ENCODE results near the gene FAM98C. TPM values are rescaled to one million over a fixed set of nuclear protein-coding genes. Genes with fewer than 3 reads are reported as not detected.
A peak's percentile ranks its signal among the peaks of the same experiment; 100 is the strongest.

Gene FAM98C
- polyA plus RNA-seq, 4 donors, result 10.4 to 23.6 (median 14.2) TPM

DNA sequence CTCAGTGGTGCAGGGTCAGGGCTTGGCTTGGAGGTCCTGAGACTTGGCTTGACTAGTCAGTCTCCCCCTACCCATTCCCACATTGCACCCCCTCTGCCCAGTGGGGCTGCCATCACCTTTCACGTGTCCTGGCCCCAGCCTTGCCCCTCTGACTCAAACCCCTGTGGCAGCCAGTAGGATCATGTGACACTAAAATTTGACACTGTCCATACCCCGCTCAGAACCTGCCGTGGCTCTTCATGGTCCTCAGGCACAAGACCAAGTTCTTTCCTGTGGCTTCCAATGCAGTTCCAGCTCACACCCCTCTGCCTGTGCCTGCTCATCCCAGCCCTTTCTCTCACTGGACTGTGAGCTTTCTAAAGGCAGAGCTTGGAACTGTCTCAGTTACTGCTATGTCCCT lies 26.3 kb upstream of the FAM98C start:
- no peak for DNase-seq (ENCODE audit: low read depth in 4 of 4, low spot score in 3 of 4)

DNA sequence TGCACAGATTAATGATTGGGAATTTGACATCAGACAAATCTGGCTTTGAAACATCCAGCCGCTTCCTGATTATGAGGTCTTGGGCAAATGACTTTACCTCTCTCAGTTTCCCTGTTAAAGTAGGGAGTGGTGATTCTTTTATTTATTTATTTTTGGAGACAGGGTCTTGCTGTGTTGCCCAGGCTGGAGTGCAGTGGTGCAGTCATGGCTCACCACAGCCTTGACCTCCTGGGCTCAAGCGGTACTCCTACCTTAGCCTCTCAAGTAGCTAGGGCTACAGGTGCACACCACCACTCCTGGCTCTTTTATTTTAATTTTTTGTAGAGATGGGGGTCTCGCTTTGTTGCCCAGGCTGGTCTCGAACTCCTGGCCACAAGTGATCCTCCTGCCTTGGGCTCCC lies 25.8 kb upstream of the FAM98C start:
- no peak for DNase-seq (ENCODE audit: low read depth in 4 of 4, low spot score in 3 of 4)

DNA sequence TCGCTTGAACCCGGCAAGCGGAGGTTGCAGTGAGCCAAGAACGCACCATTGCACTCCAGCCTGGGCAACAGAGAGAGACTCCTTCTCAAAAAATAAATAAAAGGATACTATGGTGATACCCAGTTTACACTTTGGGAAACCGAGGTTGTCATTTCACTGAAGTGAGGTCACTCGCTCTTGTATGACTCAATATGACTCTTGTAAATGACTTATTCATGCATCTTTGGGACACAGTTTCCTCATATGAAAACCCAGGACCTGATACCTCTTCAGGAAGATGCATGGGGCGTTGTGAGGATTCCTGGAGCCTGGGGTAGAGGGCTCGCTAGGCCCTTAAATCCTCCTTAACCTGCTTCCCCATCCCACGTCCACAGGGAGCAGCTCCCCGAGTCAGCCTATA lies 24.0 kb upstream of the FAM98C start:
- no peak for DNase-seq (ENCODE audit: low read depth in 4 of 4, low spot score in 3 of 4)

DNA sequence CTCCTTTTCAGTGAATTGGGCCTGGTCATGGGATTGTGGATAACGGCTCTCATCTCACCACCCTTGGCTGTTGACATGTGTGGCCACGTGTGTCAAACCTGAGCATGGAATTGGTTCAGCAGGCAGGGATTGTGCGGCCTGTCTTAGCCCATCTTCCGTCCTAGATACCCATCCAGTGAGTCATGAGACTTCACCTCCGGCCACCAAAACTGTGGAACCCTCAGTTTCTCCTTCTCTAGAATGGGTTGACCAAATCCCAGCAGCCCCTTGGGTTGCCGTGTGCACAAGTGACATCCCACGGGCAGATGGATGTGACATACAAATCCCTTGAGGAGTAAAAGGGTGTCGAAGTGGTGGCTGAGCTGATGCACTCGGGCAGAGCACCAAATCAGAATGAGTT lies 21.8 kb upstream of the FAM98C start:
- no peak for DNase-seq (ENCODE audit: low read depth in 4 of 4, low spot score in 3 of 4)

DNA sequence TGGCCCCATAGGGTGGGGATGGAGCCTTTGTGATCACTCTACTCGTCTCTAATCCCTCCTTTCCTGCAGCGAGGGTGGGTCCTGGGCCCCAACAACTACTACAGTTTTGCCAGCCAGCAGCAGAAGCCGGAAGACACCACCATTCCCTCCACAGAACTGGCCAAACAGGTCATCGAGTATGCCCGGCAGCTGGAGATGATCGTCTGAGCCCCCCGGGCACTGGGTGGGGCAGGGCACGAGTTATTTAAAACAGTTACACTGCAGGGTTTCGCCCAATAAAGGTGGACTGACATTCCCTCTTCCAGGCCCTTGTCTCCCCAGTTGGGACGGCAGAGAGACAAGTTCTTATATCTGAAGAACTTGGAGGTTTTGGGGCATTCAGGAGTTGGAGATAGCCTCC lies 19.7 kb upstream of the FAM98C start:
- DNase-seq (ENCODE audit: low read depth in 4 of 4, low spot score in 3 of 4), result no peak

DNA sequence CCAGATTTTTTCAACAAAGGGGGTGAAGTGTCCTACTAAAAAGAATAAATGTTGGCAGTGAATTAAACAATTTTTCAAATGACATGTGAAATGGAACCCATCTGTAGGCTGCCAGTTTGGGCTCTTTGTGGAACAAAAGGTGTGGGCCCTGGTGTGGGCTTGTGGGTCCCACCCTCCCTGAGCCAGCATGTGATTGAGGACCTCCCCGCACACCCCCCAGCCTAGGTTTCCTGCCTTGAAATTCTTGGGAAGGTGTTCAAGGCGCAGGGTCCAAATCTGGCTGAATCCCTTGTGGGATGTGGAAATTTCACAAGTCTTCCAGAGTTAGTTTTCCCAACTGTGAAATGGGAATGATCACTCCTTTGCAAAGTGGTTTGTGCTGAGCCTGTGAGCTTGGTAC lies 19.1 kb upstream of the FAM98C start:
- no peak for DNase-seq (ENCODE audit: low read depth in 4 of 4, low spot score in 3 of 4)

DNA sequence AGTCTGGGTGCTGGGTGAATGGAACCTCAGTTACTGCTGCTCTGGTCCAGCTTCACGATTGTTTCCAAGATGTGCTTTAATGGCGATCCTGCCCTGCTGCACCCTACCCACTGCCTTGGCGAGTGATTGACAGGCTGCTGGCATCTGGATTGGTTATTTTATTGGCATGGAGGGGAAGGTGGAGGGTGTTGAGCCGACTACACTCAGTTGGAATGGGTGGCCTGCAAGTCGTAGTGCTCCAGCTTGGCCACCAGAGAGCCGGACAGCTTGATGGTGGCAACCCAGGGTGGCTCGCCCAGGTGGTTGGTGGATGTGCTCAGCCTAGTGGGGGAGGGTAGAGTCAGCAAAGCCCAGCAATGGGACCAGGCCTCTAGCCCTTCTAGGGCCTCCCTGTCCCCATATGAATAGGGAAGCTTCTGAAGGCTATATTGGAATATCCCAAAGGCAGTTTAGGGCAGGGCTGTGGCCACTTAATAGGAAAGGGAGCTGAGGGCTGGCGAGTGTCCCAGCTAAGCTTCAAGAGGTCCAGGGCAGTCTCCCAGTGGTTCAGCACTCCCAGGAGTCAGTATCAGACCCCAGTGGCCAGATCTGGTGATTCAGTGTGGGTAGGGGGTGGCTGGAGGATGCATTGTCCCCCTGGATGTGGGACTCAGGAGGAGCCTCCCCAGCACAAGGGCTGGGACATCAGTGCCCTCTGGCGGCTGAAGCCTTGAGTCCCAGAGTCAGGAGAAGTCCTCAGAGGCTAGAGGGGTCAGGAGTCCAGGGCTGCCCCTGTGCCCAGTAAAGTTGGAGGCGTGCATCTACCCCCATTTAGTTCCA lies 18.5 kb upstream of the FAM98C start:
- DNase-seq (ENCODE audit: low read depth in 4 of 4, low spot score in 3 of 4), result no peak

DNA sequence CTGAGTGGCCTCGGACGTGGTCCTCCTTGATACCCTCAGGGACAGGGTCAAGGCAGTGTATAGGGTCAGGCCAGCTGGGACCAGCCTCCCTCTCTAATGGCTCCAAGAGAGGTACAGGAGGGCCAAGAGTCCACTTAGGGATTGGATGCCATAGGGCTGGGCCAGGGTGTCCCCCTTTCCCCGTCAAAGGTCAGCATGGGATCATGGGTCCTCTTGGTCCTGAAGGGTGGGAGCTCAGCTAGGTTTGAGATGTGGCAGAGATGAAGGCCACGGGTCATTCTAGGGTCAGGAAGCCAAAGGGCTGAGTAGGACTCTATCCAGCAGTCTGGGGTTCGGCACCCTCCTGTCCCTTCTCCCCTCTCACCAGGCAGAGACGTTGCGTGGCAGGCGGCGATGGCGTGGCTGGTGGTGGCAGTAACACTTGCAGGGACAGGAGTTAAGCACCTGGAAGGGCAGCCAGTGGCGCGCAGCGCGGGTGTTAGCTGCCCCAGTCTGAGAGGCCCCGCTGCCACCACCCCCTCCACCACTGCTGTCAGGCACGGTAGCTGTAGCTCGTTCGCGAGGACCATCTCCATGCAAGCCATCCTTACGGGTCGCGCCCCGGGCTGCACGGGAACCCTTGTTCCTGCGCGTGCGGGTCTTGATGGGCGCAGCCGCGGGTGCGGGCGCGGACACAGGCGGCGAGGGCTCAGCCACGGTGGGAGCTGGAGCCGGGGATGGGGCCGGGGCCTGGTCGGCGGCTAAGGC lies 17.7 kb upstream of the FAM98C start:
- no peak for DNase-seq (ENCODE audit: low read depth in 4 of 4, low spot score in 3 of 4)

DNA sequence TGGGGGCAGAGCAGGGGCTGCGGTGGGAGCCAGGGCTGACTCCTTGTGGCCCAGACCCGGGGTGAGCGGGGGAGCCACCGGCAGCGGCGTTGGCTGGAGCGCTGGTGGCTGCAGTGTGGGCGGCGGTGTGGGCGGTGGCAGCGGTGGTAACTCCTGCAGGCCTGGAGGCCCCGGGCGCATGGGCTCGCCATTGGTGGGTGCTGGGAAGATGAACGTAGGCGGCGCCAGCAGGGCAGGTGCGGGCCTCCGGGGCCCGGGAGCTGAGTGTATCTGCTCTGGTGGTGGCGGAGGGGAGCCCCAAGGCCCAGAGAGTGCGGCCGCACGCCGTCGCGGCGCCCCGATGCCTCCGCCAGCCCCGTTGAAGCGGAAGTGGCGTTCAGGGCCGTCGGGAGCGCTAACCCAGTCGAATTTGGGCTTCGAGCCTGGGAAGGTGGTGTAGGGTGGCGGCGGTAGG lies 17.1 kb upstream of the FAM98C start:
- no peak for DNase-seq (ENCODE audit: low read depth in 4 of 4, low spot score in 3 of 4)

DNA sequence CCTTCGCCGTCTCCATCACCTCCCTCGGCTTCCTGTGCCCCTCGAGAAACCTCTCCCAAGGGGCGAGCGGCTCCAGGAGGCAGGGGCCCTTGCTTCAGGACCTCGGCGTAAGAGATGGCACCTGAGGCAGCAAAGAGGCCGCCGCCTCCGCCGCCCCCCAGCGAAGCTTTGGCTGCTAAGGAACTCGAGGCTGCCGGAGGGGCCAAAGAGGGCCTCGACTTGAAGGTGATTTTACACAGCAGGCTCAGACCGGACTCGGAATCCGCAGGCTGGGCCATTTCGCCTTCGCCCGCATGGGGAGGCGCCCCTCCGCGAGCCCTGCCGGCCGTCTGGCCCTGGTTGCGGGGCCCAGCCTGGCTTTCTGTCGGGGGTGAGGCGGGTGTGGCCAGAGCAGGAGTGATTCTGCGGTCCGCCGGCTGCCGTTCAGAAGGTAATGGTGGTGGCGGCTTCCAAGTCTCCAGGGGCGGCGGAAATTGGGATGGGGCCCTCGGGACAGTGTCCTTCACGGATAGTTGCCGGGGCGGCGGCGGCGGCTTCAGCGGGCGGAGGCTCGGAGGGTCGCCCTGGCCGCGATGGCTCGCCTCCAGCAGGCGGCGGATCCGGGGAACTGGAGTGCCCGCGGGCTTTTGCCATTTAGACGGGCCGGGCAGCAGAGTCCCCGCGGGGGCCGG lies 16.5 kb upstream of the FAM98C start:
- DNase-seq (ENCODE audit: low read depth in 4 of 4, low spot score in 3 of 4), result no peak

DNA sequence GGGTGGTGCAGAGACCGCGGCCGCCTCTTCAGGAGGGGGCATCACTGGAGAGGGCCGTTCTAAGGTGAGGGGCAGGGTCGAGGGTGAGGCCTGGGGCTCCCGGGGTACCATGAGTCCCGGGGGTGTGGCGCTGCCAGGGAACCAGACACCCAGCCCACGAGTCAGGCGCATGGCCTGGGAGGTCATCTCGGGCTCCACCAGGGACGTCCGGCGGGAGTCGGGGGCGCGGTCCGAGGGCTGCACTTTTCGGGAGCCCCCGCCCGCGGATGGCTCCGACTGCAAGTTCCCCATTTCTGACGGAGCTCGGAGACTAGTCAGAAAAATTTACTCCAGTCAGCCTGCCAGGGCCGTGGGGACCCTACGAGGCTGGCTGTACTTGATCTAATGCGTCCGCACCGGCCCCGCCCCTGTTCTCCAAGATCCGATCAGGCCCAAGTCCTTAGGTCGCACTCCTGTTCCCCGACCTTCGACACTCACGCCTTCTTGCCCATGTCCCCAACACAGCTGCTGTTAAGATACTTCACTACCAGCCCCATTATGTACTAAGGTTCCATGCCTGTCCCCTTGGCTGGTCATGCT lies 15.8 kb upstream of the FAM98C start:
- DNase-seq (ENCODE audit: low read depth in 4 of 4, low spot score in 3 of 4), result no peak

DNA sequence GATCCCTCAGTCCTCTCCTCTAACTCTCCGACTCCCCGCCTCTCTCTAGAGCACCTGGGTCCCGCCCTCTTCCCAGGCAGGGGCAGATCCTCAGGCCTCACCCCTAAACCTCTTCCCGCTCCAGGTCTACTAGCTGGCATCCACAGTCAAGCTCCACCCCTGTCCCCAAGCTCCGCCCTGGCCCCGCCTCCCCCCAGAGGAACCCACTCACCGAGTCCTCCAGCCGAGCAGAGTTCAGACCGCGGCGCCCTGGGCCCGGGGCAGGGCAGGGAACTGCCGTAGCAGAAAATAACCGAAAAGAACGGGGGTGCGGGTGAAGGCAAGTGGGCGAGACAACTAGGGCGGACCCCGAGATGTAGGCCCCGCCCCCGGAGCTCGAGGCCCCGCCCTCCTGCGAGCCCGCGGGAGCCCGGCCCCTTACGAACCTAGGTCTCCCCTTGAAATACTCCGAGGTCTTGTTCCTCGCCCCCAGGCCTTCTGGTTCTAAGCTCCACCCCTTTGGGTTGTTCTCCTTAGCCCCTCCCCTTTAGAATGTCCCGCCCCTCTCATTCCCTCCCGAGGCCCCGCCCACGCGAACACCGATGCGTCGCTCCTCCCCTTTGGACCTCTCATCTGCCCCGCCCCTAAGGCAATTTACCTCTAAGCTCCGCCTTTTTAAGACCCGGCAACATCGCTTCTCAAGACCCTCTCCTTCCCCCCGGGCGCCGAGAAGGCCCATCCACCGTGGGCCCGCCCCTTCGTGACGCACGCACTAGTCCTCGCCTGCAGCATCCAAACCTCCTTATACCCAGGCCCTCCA lies 15.1 kb upstream of the FAM98C start, which contains the start of gene GGN:
Gene GGN, minus strand, starts transcription at position 485 of the 799 bp plus-strand sequence. CDS start 773 bp downstream, outside the sequence.
- DNase-seq (ENCODE audit: low read depth in 4 of 4, low spot score in 3 of 4), result peak in 2 of 4 donors; percentile 44 to 49

DNA sequence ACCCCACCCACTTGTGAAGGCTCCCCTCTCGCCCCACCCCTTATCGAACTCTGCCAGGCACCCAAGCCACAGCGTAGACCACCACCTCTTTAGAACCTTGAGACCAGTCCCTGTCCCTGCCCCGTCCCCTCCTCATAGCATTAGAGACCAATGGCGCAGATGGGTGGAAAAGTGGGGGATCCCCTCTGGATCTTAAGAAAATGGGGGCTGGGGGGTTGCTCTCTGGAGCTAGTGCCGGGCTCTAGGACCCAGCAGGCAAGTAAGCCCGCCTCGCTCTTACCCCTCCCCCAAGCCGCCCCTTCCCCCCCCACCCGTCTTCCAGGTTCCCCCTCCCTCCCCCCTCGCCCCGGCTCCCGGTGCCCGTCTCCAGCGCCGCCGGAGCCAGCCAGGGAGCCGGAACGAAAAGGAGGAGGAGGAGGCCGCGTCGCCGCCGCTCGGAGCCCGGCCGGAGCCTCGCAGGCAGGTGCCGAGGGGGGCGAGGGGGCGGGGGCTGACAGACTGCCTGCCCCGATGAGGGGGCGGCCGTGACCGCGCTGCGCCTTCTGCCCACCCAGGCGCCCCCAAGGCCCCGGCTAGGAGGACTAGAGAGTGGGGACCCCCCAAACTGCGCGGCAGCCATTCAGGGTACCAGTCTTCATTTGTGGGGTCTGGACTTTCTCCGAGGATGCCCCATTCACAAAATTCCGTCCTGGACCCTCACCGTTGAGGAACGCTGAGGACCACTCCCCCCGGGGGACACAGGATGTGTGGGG lies 14.4 kb upstream of the FAM98C start, which contains the start of gene SPRED3:
Gene SPRED3, plus strand, starts transcription at position 349 of the 752 bp plus-strand sequence. CDS start 1,606 bp downstream, outside the sequence.
- DNase-seq (ENCODE audit: low read depth in 4 of 4, low spot score in 3 of 4), result peak in 1 of 4 donors; percentile 33

DNA sequence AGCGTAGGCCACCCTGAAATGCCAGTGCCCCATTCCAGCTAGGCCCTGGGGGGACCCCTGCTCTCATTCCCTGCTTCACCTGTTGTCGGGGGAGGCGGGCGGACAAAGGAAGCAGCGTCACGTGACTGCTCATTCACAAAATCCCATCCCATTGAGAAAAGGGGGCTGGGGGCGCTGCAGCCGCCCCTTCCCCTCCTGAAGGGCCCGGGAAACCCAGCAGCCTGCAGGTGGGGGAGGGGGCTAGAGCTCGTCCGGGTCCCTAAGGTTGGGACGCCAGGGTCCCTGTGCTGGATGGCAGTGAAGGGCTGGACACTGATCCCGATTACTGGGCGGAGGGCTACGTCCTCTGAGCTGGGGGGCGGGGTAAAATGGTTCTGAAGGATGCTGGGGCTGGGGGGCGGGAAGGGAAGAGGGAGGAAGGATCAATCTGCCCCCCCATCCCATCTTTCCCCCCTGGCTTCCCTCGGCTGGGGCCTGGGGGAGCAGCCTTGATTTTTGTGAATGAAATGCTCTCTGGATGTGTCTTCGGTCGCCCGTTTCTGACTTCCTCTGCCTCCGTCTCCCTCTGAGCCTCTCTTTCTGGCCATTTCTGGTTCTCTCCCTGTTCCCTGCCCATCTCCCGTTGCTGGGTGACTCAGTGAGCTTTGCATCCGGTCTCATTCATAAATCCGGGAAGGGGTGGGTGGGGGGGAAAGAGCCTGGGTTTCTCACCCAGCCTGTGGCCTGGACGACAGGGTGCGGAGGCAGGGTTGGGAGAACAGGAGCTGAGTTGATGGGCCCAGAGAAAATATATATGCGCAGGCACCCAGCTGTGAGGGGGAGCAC lies 13.6 kb upstream of the FAM98C start:
- DNase-seq (ENCODE audit: low read depth in 4 of 4, low spot score in 3 of 4), result no peak

DNA sequence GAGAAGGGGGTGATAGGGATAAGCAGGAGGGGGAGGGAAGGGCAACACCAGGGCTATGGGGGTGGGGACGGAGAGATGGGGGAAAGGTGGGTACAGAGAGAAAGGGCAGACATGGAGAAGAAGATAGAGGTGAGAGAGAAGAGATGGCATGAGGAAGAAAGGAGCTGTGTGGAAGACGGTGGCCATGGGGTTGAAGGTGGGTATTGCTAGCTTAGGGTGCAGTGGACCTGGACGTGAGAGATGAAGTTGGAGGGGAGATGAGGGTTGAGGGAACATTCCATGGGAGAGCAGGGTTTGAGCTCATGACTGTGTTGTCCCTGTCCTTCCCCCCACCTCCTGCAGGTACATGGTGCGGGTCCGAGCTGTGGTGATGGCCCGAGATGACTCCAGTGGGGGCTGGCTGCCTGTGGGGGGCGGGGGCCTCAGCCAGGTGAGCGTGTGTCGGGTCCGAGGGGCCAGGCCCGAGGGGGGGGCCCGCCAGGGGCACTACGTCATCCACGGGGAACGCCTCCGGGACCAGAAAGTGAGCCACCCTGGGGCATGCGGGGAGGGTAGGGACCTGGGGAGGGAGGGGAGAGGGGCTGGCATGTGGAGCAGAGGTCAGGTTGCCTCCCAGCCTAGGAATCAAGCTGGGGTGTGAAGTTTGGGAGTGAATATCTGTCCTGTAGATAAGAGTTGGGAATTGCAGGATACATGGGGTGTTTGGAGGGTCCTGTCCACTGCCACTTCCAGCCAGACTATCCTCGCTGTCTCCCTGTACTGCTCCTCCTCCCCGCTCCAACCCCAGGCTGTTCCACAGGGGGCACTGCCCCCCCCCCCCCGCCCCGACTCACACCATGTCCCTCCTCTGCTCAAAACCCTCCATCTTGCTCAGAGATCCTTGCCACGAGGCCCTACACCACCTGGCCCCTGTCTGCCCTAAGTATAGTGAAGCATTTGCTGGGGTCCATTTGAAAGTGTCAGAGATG lies 12.7 kb upstream of the FAM98C start:
- DNase-seq (ENCODE audit: low read depth in 4 of 4, low spot score in 3 of 4), result no peak

DNA sequence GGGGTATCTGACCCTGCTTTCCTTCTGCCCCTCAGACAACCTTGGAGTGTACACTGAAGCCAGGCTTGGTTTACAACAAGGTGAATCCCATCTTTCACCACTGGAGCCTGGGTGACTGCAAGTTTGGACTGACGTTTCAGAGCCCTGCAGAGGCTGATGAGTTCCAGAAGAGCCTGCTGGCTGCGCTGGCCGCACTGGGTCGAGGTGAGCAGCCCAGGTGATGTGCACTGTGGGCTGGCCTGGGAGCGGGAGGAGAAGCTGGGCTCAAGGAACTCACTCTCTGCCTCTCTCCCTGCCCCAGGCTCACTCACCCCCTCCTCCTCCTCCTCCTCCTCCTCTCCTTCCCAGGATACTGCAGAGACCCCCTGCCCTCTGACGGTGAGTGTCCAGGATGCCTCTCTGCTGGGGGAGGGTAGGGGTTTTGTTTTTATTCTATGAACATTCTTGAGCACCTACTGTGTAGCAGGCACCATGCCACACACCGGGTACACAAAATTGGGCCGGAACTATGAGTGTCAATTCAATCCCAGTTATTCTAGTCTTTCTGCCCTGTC lies 10.9 kb upstream of the FAM98C start:
- DNase-seq (ENCODE audit: low read depth in 4 of 4, low spot score in 3 of 4), result no peak
